Measurements from ENCODE around the gene FARP1.

DNA sequence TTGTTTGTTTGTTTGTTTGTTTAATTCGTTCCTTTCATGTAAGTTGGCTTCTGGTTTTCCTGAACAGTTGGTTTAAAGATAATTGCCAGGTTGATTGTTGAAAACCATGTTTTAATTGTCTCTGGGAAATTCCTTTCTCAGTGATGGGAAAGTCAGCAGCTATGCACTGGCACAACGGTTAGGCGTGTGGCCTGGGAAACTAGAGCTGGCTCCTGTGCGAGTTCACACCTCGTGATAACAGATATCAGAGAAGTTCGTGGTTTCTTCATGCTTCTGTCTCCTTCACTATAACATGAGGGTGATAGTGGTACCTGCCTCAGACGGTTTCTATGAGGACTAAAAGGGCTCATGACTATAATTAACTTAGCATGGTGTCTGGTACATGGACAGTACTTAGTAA is 280.5 kb downstream of the FARP1 start:
- TF ChIP-seq, protein P1, sequence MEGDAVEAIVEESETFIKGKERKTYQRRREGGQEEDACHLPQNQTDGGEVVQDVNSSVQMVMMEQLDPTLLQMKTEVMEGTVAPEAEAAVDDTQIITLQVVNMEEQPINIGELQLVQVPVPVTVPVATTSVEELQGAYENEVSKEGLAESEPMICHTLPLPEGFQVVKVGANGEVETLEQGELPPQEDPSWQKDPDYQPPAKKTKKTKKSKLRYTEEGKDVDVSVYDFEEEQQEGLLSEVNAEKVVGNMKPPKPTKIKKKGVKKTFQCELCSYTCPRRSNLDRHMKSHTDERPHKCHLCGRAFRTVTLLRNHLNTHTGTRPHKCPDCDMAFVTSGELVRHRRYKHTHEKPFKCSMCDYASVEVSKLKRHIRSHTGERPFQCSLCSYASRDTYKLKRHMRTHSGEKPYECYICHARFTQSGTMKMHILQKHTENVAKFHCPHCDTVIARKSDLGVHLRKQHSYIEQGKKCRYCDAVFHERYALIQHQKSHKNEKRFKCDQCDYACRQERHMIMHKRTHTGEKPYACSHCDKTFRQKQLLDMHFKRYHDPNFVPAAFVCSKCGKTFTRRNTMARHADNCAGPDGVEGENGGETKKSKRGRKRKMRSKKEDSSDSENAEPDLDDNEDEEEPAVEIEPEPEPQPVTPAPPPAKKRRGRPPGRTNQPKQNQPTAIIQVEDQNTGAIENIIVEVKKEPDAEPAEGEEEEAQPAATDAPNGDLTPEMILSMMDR (IDR thresholded peaks at IDR 0.05) = no peak
- TF ChIP-seq POLR2A (IDR thresholded peaks at IDR 0.05) = no peak
